KOPT-K1 (cell line): ENCODE measurements around the gene KLHL40.

Experiments
- H3K27ac ChIP-seq: fragments of 200-600 bp; sonication (generic); 2 replicates; pipeline ENCODE4 v1.5.1; 2016; ENCODE audit warnings: antibody characterized with exemption, mild to moderate bottlenecking, low read depth, low read length; ENCODE audit not compliant: poor library complexity, severe bottlenecking
- H3K36me3 ChIP-seq: fragments of 200-600 bp; sonication (generic); 2 replicates; pipeline ENCODE4 v1.5.1; 2017; ENCODE audit warnings: antibody characterized with exemption, mild to moderate bottlenecking, low read length, moderate library complexity; ENCODE audit not compliant: insufficient read depth
- H3K9me3 ChIP-seq: fragments of 200-600 bp; sonication (generic); 2 replicates; pipeline ENCODE4 v1.5.1; 2017; ENCODE audit warnings: antibody characterized with exemption, low read length, mild to moderate bottlenecking; ENCODE audit not compliant: insufficient read depth, poor library complexity, severe bottlenecking

Gene KLHL40

DNA sequence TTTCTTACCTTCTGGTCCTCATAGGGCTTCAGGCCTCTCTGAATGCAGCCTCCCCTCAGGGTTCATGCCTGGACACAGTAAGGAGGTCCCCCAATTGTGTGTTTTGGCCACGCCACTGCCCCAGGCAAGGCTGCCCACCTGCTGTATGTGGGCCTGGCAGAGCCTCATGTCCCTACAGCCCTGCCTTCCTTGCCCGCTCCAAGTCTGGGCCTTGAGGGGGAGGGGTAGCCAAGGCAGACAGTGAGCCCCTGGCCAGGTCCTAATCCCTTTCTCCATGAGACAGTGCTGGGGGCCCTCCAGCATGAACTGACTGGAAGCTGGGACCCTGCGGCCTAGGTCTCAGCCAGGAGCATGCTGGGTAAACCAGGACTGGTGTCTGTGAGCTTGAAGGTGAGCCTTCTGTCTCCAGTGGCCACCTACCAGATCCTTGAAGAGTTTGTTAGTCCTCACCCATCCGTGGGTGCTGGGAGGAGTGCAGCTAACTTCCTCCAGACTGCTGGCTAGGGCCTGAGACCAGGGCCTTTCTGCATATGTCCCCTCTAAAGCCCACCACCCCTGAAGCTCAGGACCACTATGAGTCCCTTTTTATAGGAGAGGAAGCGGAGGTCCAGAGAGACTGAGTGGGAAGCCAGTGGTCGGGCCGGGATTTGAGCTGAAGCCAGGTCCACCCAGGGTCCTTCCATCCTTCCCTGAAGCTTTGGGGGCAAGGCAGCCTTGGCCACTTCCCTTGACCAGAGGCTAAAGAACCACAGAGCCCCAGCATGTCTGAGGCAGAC lies 23.1 kb upstream of the KLHL40 start:
- no peaks in the 10 kb centered on the region for H3K9me3 ChIP-seq
- H3K27ac ChIP-seq: no peak overlapping the region
- H3K36me3 ChIP-seq: no peaks in the 10 kb centered on the region

DNA sequence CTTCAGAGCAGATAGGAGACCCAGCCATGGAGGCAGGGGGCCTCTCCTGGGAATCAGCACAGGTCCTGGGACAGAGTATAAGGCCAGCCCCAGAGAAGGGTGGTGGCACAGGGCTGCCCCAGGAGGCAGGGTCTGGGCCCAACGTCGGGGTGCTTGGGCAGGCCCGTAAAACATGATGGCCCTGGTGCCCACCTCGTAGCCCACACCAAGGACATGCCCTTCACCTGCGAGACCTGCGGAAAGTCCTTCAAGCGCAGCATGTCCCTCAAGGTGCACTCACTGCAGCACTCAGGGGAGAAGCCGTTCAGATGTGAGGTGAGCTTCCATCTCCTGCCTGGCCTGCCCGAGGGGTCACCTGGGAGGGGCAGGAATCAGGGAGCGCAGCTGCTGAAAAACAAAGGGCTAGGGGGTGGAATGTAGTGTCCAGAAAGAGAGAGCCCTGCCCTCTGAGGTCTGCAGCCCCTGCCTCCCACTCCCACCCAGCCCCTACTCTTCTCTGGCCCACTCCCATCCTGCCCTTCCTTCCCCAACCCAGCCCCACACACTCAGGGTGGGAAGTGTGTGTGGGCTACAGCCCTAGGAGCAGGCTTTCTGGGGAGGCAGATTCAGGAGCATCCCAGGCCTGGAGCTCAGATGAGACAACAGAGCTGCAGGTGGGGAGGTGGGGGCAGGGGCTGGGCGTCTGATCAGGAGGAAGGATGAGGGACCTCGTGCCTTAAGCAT lies 22.4 kb upstream of the KLHL40 start:
- Histone ChIP-seq H3K36me3 (no peaks in the 10 kb centered on the region), H3K9me3 (no peaks in the 10 kb centered on the region), H3K27ac (no peak overlapping the region)

DNA sequence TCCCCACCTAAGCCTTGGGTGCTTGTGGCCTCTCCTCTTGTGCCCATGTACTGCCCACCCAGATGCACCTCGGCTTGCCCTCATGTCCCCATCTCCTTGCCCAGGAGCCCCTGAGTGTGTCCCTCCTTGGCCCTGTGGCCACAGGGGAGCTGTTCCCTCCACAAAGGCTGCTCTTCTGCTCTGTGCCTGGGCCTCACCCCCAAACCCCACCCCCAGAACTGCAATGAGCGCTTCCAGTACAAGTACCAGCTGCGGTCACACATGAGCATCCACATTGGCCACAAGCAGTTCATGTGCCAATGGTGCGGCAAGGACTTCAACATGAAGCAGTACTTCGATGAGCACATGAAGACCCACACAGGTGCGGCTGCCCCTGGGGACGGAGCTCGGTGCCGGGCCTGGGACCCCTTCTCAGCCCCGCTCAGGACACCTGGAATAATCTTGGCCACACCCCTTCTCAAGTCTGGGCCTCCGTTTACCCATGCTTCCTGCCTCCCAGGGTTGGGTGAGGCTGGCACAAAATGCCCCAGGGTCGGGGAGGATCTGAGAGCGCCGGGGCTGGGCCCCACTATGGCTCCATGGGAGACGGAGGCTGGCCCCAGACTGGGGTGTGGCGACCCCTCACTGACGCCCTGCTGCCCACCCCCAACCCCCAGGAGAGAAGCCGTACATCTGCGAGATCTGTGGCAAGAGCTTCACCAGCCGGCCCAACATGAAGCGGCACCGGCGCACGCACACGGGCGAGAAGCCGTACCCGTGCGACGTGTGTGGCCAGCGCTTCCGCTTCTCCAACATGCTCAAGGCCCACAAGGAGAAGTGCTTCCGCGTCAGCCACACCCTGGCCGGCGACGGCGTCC lies 21.5 kb upstream of the KLHL40 start:
- Histone ChIP-seq H3K36me3 (no peaks in the 10 kb centered on the region), H3K9me3 (no peaks in the 10 kb centered on the region), H3K27ac (no peak overlapping the region)

DNA sequence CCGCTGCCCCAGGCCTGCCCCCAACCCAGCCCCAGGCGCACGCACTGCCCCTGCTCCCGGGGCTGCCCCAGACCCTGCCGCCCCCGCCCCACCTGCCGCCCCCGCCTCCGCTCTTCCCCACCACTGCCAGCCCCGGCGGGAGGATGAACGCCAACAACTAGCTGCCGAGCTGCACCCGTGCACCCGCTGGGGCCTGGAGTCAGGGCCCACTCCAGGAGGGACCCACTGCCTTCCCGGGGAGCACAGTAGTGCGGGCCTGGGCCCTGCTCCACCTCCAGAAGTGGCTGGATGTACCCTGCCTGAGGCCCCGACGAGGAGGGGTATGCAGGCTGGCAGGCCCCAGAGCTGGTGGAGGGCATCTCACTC lies 20.9 kb upstream of the KLHL40 start:
- Histone ChIP-seq H3K27ac (no peak overlapping the region), H3K9me3 (no peaks in the 10 kb centered on the region), H3K36me3 (no peaks in the 10 kb centered on the region)

DNA sequence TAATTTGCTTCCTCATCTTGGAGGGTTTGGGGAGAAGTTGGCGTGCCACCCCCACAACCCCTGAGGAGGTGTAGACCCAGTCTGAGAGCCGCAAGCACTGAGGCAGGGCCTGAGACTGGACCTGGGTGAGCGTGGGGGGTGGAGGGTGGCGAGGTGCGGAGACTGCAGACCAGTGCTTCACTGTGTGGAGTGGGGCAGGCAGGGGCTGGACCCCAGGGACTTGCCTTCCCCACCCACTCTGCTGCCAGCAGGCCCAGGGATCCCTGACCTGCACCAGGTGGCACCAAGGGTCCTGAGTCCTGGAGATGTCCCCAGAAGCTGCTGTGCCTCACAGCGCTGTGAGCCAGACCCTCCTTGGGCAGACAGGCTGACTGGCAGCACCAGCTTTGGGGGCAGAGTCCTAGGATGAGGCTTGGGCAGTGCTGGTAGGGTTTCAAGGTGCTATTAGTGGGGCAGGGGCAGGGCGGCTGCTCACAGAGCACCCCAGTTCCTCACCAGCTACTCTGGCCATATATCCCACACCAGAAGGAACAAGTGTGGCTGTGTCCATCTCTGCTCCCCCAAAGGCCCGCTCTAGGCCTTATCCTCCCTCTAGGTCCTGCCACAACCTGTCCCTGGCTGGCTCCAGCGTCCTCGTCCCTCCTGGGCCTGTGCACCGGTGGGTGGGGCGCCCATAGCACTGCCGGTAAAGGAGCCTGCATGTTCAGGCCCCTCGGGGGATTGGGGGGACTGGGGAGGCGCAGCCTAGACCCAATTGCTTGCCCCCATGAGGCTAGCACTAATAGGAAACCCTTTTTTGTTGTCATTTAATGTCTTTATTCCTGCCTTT lies 20.1 kb upstream of the KLHL40 start:
- H3K36me3 ChIP-seq: no peaks in the 10 kb centered on the region
- H3K9me3 ChIP-seq: no peaks in the 10 kb centered on the region
- H3K27ac ChIP-seq: no peak overlapping the region

DNA sequence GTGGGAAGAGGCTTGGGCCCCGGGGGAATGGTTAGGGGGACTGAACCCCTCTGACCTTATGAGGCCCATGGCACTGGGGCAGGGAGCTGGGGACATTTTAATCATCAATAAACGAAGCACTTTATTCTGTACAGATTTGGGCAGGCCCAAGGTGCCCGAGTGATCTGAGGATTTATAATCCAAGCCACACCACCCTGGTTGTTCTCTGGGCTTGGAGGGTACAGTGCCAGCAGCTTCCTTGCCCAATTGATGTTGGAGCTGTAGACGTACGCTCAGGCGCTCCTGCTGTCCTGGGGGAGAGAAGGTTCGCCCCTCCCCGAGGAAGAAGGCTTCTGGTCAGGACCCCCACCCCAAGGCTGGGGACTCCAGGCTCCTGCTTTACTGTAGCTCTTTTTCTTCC lies 19.3 kb upstream of the KLHL40 start:
- Histone ChIP-seq H3K36me3 (no peaks in the 10 kb centered on the region), H3K27ac (no peak overlapping the region)

DNA sequence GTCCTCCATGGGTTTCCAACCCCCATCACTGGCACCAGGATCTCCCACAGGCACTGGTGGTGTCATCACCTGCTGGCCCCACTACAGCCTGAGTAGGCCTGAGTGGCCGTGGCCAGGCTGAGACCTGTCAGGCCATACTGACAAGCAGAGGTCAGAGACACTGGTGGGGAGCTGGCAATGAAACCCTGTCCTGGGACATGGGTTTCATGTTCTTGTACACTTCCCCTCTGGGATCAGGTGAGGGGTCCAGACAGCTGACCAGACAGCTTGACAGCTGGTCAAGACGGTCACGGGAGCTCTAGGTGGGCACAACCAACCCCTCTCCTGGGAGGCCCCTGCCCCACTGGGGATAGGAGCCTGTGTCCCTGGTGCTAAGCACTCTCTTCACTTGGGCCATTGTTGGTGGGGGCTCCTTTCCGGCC lies 18.7 kb upstream of the KLHL40 start:
- Histone ChIP-seq H3K36me3 (no peaks in the 10 kb centered on the region), H3K27ac (no peak overlapping the region), H3K9me3 (no peaks in the 10 kb centered on the region)

More for the DNA sequence above, 19.3 kb upstream of the KLHL40 start:
- no peaks in the 10 kb centered on the region for H3K9me3 ChIP-seq

DNA sequence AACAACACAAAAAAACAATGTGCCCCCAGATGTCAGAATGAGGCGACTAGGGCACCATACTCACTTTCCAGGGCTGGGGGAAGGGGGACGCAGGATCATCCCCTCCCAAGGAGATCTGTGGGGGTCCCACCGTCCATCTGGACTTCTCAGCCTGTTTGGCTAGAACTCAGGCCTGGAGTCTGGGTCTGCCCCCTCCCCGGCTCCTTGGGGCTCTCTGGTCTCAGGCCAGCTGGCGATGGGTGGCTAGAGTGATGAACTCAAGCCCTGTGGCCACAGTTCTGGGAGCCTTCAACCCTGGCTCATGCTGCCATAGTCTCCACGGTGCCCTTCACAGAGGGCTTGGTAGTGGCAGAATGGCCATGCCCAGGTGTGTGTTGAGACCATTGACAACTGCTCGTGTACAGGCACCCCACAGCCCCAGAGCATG lies 18.2 kb upstream of the KLHL40 start:
- H3K36me3 ChIP-seq: no peaks in the 10 kb centered on the region

DNA sequence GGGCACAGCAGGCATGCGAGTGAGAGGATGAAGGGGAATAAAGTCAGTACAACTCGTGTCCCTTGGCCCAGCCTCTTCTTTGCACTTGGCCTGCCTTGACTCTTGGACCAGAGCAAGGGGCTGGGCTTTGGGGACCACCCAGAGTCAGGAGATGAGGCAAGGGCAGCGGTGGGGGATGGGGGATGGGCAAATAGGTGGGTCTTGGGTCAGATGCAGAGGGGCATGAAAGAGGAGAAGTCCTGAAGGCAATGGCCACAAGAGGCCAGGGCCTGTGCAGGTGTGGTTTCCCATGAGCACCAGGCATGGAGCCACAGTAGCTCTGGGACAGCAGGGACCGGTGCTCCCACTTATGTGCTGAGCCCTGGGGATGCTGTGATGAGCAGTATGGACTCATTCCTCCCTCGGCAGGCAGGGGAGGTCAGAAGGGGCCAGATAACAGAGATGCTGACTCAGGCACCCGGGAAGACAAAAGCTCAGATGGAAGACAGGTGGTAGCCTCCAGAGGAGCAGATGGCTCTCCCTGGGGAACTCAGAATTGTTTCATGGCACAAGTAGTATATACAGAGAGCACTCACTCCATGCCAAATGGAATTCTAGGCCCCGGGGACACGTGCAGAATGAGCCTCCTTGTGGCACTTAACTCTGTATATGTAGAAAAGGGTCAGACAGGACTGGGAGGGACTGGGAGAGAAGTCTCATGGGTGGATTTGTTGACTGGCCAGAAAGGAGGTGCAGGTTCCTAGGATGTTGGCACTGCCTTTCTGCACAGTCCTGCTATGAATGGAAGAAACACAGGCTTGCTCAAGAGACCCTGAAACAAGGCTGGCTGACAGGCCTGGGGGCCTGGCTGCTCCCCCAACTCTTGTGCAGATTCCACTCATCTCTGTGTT lies 17.6 kb upstream of the KLHL40 start:
- Histone ChIP-seq H3K27ac (no peak overlapping the region), H3K9me3 (no peaks in the 10 kb centered on the region), H3K36me3 (no peaks in the 10 kb centered on the region)

More for the DNA sequence above, 18.2 kb upstream of the KLHL40 start:
- Histone ChIP-seq H3K27ac (no peak overlapping the region), H3K9me3 (no peaks in the 10 kb centered on the region)

DNA sequence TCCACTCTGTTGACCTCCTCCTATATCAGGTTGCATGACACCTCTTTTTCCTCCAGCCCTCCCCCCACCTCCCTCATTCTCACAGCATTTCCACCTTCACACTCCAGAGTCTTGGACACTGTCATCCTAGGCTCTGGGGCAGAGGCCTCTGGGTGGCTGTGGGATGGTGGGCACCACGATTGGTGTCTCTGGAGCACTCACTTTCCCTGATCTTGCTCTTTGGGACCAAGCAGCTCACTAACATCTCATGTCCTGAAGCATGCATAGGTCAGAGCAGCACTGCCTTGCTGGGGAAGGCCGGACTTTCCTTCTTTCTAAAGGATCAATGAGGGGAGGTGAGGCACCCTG lies 16.9 kb upstream of the KLHL40 start:
- no peaks in the 10 kb centered on the region for H3K36me3 ChIP-seq
- no peak overlapping the region for H3K27ac ChIP-seq
- H3K9me3 ChIP-seq: no peaks in the 10 kb centered on the region

DNA sequence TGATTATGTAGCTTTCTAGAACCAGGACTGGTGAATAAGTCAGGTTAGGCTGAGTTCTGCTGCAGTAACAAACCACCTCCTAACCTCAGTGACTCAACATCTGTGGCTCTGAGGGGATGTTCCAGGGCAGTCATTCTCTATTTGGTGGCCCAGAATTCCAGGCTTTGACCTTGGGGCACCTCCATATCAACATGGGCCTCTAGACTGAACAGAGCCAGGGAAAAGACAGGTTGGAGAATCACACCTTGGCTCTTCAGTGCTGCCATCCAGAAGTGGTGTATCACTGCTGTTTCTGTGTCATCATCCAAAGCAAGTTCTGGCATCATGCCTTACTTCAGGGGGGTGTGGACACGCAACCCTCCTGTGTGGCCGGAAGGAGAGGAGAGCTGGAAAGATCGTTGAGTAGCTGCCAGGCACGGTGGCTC lies 16.5 kb upstream of the KLHL40 start:
- no peaks in the 10 kb centered on the region for H3K36me3 ChIP-seq

DNA sequence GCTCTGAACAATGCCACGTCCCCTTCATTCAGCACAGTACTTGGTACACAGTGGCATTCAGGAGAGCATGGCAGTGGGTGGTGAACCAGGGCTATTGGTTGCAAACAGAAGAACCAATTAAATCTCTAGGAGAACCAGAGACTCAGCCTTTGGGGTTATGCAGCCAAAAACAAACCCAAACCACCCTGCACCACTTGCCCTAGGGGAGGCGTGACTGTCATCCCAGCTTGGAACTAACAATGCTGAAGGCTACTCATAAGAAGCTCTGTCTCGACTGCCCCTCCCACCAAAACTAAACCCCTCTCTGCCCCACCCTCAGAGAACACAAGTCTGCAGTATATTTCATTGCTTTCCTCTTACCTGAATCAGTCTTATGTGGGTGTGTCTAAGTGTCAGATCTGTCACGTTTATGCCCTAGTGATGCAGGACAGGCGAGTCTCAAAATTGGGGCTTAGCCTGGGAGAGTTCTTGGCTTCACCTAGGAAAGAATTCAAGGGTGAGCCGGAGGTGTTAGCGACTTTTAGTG lies 15.2 kb upstream of the KLHL40 start:
- Histone ChIP-seq H3K27ac (no peak overlapping the region), H3K9me3 (no peaks in the 10 kb centered on the region), H3K36me3 (no peaks in the 10 kb centered on the region)

More for the DNA sequence above, 16.5 kb upstream of the KLHL40 start:
- no peaks in the 10 kb centered on the region for H3K9me3 ChIP-seq
- no peak overlapping the region for H3K27ac ChIP-seq

DNA sequence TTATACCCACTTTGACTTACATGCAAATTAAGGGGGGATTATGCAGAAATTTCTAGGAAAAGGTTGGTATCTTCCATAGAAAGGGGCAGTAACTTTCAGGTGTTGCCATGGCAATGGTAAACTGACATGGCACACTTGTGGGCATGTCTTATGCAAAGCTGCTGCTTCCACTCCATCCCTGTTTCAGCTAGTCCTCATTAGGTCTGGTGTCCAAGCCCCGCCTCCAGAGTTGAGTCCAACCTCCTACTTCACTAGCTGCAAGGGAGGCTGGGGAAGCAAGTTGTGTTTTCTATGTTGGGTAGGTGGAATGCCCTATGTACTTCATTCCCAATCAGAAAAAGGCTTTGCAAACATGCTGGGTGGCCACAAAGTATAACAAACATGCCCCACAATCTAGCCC lies 14.7 kb upstream of the KLHL40 start:
- Histone ChIP-seq H3K27ac (no peak overlapping the region), H3K36me3 (no peaks in the 10 kb centered on the region), H3K9me3 (peaks cover 2% of the 10 kb centered on the region)
